GM19099 (cell line): ENCODE results near the gene SKA2.

ENCODE experiments used
- POLR2A ChIP-seq: IDR thresholded peaks from 3 replicates; pipeline ENCODE4 v1.6.1; 2011; ENCODE audit warnings: low read depth; ENCODE audit not compliant: insufficient read length; ENCODE audit errors: extremely low read depth

The SKA2 gene

DNA sequence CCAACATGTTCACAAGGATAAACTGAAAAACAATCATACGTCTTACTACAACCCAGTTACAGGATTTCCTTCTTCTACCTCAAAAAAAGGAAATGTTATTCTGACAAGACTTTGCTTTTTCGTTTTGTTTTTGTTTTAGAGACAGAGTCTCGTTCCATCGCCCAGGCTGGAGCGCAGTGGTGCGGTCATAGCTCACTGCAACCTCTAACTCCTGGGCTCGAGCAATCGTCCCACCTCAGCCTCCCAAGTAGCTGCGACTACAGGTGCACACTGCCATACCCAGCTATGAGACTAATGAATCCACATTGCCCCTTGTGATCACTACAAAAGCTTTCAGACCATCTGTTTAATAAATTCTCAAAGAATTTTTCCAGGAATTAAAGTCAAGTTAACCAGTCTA lies 39.5 kb downstream of the SKA2 start:
- no peak for TF ChIP-seq POLR2A

DNA sequence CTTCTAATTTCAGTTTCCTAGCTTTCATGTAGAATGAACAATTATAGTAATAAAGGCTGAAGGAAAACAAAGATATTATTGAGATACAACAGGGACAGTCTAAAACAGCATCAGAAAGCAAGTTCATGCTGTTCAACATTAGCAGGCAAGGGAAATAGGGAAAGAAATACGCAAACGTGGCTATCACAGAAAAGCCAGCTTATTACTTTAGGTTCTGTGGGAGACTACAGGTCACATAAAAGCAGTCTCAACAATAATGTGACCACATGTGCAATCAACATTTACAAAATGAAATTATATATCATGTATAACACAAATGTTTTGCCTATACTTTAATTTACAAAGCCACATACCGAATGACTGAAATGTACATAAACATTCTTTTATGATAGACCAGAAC lies 43.4 kb downstream of the SKA2 start:
- no peak for TF ChIP-seq POLR2A

DNA sequence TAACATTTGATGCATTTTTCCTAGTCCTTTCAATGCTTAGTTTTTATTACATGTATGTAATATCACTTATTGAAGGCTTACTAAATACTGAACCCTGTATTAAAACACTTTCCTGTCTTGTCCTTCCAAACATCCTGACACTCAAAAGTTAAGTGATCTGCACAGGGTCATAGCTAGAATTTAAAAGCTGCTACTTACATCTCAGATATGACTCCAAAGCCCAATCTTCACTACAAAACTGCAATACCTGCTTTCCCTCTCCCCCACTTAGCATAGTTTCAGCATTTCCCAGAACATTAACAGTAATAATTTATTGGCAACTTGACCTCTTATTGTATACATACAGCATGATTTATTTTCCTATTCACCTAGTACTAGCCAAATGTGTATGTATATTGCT lies 44.0 kb downstream of the SKA2 start:
- no peak for TF ChIP-seq POLR2A

DNA sequence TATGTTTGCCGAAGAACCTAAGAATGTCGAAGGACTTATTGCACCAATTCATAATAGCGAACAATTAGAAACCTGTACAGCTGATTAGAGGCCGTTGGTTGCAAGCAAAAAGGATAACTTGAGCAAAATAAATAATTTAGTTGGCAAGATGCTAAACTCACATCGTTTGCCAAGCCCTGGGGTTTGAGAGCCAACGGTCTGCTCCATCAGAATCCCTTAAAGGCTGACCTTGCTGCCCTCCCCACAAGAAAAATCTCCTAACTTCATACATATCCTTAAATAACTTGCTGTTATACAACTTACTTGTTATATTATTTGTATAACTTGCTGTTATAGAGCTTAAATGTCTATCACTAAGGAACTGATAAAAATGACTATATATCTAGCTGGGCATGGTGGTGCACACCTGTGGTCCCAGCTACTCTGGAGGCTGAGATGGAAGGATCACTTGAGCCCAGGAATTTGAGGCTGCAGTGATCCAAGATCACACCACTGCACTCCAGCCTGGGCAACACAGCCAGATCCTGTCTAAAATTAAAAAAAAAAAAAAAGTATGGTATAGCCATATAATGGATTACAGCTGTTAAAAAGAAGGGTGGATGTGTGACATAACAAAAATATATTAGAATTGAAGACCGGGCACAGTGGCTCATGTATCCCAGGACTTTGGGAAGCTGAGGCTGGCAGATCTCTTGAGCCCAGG lies 46.4 kb downstream of the SKA2 start:
- no peak for TF ChIP-seq POLR2A

DNA sequence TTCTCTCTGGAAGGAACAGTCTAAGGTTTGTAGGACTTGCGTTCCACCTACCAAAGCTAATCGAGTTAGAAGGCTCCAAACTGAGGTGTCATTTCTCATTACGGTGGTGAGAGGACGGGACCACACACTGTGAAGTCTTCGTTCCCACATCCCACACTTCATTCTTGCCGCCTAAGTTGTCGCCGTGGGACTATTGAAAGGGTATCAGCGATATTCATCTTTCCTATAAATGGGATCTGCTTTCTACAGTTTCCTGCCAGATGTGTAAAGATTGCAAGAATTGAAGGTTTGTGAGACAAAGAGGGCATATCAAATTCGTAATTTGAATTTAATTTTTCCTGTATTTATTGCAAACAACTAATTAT lies 47.7 kb downstream of the SKA2 start:
- TF ChIP-seq POLR2A: no peak

DNA sequence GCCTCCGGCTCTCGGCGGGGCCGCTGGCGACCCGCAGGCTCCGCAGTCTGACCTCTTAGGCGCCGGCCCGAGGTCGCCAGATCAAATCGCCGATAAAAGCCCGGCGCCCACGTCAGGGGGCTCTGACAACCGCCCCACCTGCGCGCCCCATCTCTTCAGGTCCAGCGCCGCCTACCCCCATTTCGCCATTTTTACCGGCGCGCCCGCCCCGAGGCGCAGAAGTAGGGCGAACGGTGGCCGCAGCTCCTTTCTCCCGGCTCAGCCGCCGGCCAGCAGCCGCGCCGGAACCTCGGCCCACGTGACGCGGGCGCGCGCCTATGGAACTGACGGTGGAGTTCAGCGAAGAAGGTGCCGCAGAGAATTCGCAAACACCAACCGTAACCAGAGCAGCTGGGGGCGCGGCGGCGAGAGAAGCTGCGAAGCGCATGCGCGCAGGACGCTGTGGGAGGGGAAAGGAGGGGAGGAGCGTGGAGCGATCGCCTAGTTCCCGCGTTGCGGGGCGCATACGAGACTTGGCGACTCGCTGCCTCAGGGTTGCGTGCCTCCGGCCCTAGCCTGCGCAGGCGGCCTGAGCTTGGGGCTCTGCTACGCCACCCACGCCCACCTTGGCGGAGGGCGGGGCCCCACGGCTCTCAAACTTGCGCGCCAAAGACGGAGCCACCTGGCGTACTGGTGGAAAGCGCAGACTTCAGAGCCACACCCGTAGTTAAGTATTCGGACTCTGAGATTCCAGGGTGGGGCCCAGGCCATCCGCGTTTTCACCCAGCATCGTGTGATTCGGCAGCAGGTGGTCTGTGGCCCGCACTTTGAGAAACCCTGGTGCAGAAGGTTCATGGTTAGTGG lies 48.3 kb downstream of the SKA2 start, which contains the start of gene TRIM37:
TRIM37 (minus strand) TSS at position 418 of the 843 bp plus-strand sequence. CDS start 419 bp downstream, outside the sequence.
- TF ChIP-seq POLR2A: peak; percentile 63

DNA sequence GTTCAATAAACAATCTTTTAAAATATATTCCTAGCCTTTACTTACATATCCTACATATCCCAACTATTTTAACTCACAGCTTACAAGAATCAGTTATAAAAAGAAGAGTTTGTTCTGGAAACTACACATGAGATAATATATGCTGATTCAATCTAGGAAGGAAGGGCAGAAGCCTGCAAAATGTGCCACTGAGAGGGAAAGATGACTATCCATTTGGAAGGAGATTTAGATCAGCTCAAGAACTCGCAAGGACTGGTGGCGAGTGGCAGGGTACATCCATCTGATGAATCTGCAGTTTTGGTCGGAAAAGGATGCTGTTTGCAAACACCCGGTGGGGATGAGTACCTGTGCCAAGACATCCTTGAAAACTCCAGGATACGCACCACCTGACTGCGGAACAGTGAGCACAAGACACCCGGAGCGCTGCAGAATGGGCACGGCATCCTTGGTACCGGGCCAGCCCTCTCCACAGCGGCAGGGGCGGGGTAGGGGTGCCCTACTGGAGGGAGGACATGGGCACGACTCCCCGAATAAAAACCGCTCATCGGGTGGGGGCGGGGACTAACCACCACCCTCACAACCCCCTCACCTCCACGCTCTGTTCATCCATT lies 49.0 kb downstream of the SKA2 start:
- no peak for TF ChIP-seq POLR2A

DNA sequence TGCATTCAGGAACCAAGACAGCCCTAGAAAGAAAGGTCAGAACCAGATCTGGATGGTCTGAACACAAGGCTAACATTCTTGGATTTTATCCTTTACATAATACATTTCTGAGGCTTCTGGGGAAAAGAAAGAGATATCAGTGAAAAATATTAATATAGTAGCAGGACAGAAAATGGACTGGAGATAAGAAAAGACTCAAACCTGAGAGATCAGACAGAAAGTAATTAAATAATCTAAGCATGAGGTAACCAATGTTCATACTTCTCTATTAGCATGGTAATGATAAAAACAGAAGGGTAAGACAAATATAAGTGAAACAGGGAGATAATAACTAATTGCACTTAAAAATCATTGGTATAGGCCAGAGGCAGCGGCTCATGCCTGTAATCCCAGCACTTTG lies 53.8 kb downstream of the SKA2 start:
- no peak for TF ChIP-seq POLR2A

DNA sequence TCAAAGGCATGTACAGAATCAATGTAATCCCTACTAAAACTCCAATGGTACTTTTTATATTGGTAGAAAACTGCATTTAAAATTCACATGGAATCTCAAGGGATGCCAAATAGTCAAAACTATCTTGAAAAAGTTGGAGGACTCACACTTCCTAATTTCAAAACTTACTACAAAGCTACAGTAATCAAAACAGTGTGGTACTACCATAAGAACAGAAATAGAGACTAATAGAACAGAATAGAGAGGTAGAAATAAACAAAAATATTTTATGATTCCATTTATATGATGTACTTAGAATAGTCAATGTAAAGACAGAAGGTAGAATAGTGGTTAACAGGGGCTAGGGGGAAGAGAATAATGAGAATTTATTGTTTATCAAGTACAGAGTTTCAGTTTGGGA lies 57.1 kb downstream of the SKA2 start:
- TF ChIP-seq POLR2A: no peak

DNA sequence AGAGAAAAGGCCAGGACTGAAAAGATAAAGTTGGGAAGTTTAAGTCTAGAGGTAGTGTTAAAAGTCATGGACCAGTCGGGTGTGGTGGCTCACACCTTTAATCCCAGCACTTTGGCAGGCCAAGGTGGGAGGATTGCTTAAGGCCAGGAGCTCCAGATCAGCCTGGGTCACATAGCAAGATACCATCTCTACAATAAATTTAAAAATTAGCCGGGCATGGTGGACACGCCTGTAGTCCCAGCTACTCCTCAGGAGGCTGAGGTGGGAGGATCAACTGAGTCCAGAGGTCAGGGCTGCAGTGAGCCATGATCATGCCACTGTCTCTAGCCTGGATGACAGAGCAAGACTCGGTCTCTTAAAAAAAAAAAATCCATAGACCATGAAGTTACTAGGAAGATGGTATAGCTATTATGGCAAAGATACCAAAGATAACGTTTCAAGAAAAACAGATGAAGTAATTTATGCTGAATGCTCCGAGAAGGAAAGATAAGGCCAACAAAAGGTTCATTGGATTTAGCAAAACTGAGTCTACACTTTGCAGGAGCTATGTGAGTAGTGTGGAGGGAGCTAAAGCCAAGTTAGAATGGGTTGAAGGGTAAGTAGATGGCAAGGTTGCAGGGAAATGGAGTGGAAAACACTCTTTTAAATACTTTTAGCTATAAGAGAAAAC lies 60.0 kb downstream of the SKA2 start:
- TF ChIP-seq POLR2A: no peak

DNA sequence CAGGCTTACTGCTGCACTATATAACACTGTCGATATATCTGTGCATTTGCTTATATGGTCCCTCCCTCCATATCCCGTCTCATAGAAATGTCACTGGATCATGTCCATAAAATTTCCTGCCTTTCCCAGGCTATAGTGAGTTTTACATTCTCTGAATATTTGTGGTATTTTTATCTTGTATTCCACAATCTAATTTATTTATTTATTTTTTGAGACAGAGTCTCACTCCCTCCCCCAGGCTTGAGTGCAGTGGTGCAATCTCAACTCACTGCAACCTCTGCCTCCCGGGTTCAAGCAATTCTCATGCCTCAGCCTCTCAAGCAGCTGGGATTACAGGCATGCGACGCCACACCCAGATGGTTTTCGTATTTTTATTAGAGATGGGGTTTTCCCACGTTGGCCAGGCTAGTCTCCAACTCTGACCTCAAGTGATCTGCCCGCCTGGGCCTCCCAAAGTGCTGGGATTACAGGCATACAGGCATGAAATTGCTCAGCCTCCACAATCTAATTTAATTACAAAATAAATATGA lies 61.2 kb downstream of the SKA2 start:
- TF ChIP-seq POLR2A: no peak

DNA sequence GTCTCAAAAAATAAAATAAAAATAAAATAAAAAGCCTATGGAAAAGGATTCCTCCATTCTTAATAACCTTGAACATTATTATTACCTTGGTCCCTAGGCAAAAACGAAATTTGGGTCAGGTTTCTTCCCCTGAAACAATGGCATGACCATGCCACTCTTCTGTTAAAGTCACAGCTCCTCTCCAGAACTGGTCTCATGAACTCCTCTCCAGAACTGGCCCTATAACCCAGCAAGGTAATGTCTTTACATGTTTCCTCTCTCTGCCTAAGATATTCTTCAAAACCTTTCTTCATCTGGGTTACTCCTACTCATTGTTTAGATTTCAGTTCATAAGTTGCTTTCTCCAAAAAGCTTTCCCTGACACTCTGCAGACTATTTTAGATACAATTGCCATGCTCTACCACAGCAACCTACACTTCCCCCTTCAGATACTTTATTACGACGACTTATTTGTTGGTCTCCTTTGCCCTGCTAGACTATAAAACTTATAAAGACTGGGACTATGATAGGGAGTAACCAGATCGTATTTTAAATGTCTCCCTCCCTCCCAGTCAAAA lies 61.8 kb downstream of the SKA2 start:
- no peak for TF ChIP-seq POLR2A

DNA sequence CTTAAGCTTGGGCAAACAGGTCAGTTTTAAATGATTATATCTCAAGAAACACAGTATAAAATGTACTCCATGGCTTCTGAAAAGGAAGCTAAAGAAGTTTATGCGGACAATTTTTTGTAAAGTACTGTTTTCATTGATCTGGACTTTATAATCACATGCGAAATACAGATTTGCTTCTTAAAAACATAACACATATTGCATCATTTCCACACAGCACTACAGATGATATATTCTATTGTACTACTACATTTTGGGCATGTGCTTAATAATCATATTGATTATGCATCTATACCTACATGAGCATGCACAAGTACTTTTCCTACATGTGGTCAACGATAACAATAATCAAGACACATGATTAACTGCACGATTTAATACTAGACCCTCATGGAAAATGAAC lies 70.8 kb downstream of the SKA2 start:
- no peak for TF ChIP-seq POLR2A

DNA sequence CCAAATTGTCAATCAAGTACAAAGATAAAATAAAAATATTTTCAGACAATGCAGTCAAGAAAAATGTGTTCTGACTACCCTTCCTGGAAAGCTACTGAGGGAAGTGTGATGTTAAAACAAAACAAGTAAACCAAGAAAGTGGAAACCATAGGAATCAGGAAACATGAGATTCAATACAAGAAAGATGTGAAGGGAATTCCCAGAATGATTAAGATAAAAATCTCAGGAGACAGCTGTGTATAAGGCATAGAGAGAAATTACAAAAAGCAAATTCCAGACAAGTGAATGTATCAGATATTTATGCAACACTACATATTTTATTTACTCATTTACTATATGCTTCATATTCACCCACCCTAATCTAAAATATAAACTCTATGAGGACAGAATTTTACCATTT lies 80.5 kb downstream of the SKA2 start:
- no peak for TF ChIP-seq POLR2A

DNA sequence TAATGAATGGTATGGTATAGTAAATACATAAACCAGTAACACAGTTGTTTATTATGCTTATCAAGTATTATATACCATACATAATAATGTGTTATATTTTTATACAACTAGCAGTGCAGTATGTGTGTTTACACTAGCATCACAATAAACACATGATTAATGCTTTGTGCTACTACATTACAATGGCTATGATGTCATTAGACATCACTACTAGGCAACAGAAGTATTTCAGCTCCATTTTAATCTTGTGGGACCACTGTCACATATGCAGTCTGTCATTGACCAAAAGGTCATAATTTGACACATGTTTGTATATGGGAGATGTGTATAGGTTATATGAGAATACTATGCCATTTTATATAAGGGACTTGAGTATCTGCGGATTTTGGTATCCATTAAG lies 81.0 kb downstream of the SKA2 start:
- no peak for TF ChIP-seq POLR2A
